DND-41 (cell line): ENCODE results near the gene SLC18A2.
"Not testable (repeated sequence)": the region's sequence is repeated elsewhere in the genome, so short reads cannot be mapped to it uniquely, and the experiment has no call there.

ENCODE experiments used
- CTCF ChIP-seq: IDR thresholded peaks from 2 replicates; pipeline ENCODE4 v1.5.1; 2012; ENCODE audit warnings: borderline replicate concordance, low read length, moderate library complexity, mild to moderate bottlenecking; ENCODE audit not compliant: poor library complexity, severe bottlenecking; ENCODE audit errors: extremely low read depth
- EZH2 ChIP-seq: IDR thresholded peaks from 3 replicates; pipeline ENCODE4 v1.6.1; 2012; ENCODE audit warnings: borderline replicate concordance, low read depth, mild to moderate bottlenecking, moderate library complexity, low read length, inconsistent platforms; ENCODE audit not compliant: severe bottlenecking

GRCh38 chr10:117290872-117291271 is 50.0 kb downstream of the SLC18A2 start:
- TF ChIP-seq CTCF, EZH2: not testable (repeated sequence)
